Measurements from ENCODE around the gene HES5. TPM values are rescaled to one million over a fixed set of nuclear protein-coding genes. Genes with fewer than 3 reads are reported as not detected.
"Not testable (repeated sequence)": the region's sequence is repeated elsewhere in the genome, so short reads cannot be mapped to it uniquely, and the experiment has no call there.

HES5 gene
- polyA plus RNA-seq, 2 of the 4 experiments (the other 2 are of a cell fraction), result not detected

DNA sequence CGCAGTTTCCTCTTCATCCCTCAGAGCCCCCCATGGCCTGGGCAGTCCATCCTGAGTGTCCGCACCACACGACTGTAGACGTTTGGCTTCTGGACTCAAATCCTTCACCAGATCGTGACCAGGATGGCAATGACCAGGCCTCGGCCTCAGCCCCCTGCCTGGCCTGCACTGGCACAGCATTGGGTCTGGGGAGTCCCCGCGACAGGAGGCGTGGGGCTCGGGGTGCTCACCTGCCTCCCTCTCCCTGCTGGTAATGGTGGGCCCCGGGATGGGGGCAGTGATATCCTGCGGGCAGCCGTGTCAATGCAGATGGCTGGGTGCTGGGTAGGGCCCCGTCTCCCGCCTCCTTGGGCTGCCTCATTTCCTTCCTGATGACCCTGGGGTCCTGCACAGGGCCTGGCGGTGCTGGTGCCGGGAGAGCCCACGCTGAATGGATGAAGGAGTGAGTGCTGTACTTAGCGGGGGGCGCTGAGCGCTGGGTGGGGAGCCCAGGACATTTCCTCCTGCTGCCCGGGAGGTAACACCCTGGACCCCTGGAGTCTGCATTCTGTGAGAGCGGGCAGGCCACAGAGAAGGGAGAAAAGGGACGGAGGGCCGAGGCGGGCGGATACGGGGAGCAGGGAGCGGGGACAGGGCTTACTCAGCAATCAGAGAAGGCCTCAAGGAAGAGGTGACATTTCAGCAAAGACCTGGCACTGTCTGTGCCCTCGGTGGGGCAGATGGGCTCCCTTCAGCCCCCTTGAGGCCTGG lies 24.0 kb upstream of the HES5 start:
- WGBS (ENCODE audit: missing lambda C conversion rate), result 80% methylated on average over 20 of the region's 30 CpGs
- H3K4me2 ChIP-seq, result no peak overlapping the region
- H3K4me3 ChIP-seq, result no peak overlapping the region
- ChIA-PET POLR2A (no interaction called here), CTCF (no interaction called here)
- no peaks in the 10 kb centered on the region for H3K9me3 ChIP-seq
- no peak overlapping the region for H3K27ac ChIP-seq
- FAIRE-seq (no peak), DNase-seq (ENCODE audit: low read depth in 1 of 2, low spot score in 1 of 2) (no peak), ATAC-seq (no peak)
- no peak for TF ChIP-seq RAD21 (conservative IDR thresholded peaks at IDR 0.05 in 1 of 2, IDR thresholded peaks at IDR 0.05 in 1 of 2)
- no peak for TF ChIP-seq SMC3 (IDR thresholded peaks at IDR 0.05)
- TF ChIP-seq KDM1A (IDR thresholded peaks at IDR 0.05; ENCODE audit: low read depth), result no peak
- TF ChIP-seq TP53 (CRISPR knock-in tag; IDR thresholded peaks at IDR 0.05), result no peak
- no peak for TF ChIP-seq BHLHE40 (IDR thresholded peaks at IDR 0.05; ENCODE audit: low read depth, low read length)
- TF ChIP-seq HDAC2 (IDR thresholded peaks at IDR 0.05), result no peak
- TF ChIP-seq, protein P1, sequence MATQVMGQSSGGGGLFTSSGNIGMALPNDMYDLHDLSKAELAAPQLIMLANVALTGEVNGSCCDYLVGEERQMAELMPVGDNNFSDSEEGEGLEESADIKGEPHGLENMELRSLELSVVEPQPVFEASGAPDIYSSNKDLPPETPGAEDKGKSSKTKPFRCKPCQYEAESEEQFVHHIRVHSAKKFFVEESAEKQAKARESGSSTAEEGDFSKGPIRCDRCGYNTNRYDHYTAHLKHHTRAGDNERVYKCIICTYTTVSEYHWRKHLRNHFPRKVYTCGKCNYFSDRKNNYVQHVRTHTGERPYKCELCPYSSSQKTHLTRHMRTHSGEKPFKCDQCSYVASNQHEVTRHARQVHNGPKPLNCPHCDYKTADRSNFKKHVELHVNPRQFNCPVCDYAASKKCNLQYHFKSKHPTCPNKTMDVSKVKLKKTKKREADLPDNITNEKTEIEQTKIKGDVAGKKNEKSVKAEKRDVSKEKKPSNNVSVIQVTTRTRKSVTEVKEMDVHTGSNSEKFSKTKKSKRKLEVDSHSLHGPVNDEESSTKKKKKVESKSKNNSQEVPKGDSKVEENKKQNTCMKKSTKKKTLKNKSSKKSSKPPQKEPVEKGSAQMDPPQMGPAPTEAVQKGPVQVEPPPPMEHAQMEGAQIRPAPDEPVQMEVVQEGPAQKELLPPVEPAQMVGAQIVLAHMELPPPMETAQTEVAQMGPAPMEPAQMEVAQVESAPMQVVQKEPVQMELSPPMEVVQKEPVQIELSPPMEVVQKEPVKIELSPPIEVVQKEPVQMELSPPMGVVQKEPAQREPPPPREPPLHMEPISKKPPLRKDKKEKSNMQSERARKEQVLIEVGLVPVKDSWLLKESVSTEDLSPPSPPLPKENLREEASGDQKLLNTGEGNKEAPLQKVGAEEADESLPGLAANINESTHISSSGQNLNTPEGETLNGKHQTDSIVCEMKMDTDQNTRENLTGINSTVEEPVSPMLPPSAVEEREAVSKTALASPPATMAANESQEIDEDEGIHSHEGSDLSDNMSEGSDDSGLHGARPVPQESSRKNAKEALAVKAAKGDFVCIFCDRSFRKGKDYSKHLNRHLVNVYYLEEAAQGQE (IDR thresholded peaks at IDR 0.05), result no peak
- no peak for TF ChIP-seq FOSB (CRISPR knock-in tag; IDR thresholded peaks at IDR 0.05)
- H3K4me1 ChIP-seq, result peaks cover 6% of the 10 kb centered on the region; the same call in 1 of the 3 replicates

DNA sequence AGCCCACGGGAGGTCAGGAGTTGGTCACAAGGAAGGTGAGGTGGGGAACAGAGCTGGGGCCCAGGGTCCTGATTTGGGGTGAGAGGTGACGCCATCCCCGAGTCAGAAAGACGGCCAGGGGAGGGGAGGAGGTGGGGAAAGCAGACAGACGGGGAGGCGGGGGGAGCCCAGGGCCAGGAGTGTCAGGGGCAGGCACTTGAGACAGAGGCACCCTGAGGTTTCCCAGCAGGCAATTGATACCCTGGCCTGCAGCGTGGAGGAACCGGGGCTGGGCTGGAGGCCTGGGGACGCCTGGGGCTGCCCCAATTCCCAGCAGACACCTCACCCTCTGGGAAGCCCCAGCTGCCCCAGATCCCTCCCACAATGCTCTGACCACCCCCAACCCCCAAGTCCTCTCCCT lies 23.0 kb upstream of the HES5 start:
- H3K4me3 ChIP-seq; H3K9me3 ChIP-seq; ATAC-seq; DNase-seq (ENCODE audit: low read depth in 1 of 2, low spot score in 1 of 2); H3K4me1 ChIP-seq; H3K27ac ChIP-seq; H3K4me2 ChIP-seq; POLR2A ChIA-PET; FAIRE-seq; CTCF ChIA-PET: not testable (repeated sequence)
- WGBS (ENCODE audit: missing lambda C conversion rate), result 33% methylated on average over 3 of the region's 9 CpGs

DNA sequence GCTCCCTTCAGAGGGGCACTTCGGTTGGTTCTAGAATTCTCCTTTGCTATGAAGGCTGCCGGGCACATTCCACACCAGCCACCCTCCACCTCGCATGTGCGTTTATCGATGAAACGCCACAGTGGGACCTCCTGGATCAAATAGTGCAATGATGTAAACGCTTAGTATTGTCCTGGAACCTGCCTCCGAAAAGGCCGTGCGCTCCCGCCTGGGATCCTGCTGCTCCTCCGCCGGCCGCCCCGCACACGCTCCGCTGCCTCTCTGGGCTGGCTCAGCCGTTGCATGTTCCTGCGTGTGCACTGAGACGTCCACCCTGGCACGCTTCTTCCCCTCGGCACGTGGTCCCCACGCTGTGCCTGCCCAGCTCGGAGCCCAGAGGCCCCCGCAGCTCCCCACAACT lies 22.1 kb upstream of the HES5 start:
- Histone ChIP-seq H3K4me2 (no peak overlapping the region), H3K4me1 (peaks cover 14% of the 10 kb centered on the region), H3K9me3 (no peaks in the 10 kb centered on the region), H3K27ac (no peak overlapping the region), H3K4me3 (no peak overlapping the region)
- DNase-seq (ENCODE audit: low read depth in 1 of 2, low spot score in 1 of 2), result no peak
- ChIA-PET POLR2A (no interaction called here), CTCF (no interaction called here)
- TF ChIP-seq POLR2A (IDR thresholded peaks at IDR 0.05; ENCODE audit: low read length) (no peak), BHLHE40 (IDR thresholded peaks at IDR 0.05; ENCODE audit: low read depth, low read length) (no peak), JUN (IDR thresholded peaks at IDR 0.05) (no peak), HOXB13 (CRISPR knock-in tag; IDR thresholded peaks at IDR 0.05; ENCODE audit: low read depth) (no peak), TP53 (CRISPR knock-in tag; IDR thresholded peaks at IDR 0.05) (no peak)
- no peak for ATAC-seq
- WGBS (ENCODE audit: missing lambda C conversion rate), result 93% methylated on average over 19 of the region's 26 CpGs
- FAIRE-seq, result no peak

DNA sequence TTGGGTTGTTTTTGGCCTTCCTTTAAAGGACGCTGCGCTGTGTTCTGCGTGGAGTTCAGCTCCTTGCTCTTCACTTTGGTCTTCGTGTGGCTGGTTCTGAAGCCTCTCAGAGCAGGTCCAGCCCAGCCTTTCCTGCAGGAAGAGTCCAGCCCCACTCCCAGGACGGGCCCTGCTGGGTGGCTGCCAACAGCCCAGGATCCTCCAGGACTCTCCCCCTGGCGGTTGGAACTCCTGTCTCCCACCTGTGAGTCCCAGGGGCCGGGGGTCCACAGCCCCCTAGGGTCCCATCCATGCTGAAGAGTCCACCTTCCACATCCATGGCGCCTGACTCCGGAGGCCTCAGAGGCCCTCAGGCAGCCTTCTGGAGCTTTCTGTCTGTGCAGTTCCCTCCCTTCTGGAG lies 21.5 kb upstream of the HES5 start:
- CTCF ChIA-PET; H3K4me2 ChIP-seq; H3K27ac ChIP-seq; FAIRE-seq; H3K4me3 ChIP-seq; H3K9me3 ChIP-seq; POLR2A ChIA-PET; ATAC-seq; DNase-seq (ENCODE audit: low read depth in 1 of 2, low spot score in 1 of 2): not testable (repeated sequence)
- H3K4me1 ChIP-seq, result peaks cover 16% of the 10 kb centered on the region
- 79% methylated on average over 5 of the region's 9 CpGs for WGBS (ENCODE audit: missing lambda C conversion rate)

DNA sequence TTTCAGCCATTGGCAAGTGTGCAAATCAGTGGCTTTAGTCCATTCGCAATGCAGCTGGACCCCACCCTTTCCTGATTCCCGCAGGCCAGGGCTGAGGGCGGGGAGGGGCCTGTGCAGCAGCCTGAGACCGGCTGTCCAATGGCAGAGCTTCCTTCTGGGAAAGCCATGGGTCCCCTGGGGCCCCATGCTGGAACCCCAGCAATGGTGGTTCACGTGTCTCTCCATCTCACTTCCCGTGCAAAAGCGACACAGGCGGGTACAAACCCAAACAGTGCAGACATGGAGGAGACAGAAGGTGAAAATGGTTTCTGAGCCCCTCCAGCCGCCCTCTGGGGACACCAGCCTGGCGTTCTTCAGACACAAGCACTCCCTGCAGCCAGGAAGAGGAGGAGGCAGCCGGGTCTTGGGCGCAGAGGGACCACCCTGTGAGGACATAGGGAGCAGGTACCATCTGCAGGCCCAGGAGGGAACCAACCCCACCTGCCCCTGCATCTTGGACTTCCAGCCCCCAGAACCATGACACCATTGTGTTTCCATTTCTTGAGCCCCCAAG lies 20.3 kb upstream of the HES5 start:
- H3K9me3 ChIP-seq; H3K27ac ChIP-seq; POLR2A ChIA-PET; ATAC-seq; H3K4me3 ChIP-seq; FAIRE-seq; H3K4me2 ChIP-seq; DNase-seq (ENCODE audit: low read depth in 1 of 2, low spot score in 1 of 2): not testable (repeated sequence)
- H3K4me1 ChIP-seq, result peaks cover 15% of the 10 kb centered on the region
- WGBS (ENCODE audit: missing lambda C conversion rate), result 67% methylated on average over 6 of the region's 12 CpGs
- CTCF ChIA-PET, result interaction anchor here (2.1 kb wide), 1 partner anchor 143 kb away, joined by 6 read pairs; no protein-coding TSS in a partner anchor

DNA sequence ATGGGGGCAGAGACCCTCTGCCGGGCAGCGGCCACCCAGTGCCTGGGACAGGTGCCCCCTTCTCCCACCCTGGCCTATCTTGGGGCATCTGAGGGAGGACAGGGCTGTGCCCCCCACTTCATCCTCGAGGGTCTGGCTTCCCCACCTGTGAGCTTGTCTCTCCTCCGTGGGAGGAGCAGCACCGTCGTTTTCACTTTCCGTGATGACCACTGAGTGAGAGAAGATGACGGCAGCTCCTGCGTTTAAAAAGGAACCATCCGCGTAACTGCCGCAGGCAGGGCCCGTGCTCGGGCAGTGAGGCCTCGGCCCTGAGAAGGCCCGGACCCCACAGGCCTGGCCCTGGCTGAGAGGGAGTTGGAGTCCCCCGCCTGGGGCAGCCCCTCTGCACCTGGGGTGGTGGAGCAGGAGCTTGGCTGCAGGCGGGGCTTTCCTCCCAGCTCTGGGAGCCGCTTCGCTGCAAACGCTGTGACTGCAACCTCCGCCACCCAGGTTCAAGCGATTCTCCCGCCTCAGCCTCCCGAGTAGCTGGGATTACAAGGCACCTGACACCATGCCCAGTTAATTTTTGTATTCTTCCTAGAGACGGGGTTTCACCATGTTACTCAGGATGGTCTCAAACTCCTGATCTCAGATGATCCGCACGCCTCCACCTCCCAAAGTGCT lies 19.4 kb upstream of the HES5 start:
- 89% methylated on average over 23 of the region's 28 CpGs for WGBS (ENCODE audit: missing lambda C conversion rate)
- CTCF ChIA-PET, result interaction anchor here (0.6 to 4.5 kb wide), 6 partner anchors 35 to 142 kb away, joined by 3 to 63 read pairs (median 6); no protein-coding TSS in a partner anchor
- peaks cover 23% of the 10 kb centered on the region for H3K4me1 ChIP-seq
- DNase-seq (ENCODE audit: low read depth in 1 of 2, low spot score in 1 of 2); H3K9me3 ChIP-seq; H3K4me3 ChIP-seq; FAIRE-seq; POLR2A ChIA-PET; H3K27ac ChIP-seq; ATAC-seq; H3K4me2 ChIP-seq: not testable (repeated sequence)
